BJ (cell line): ENCODE data around the gene VTI1A. TPM values are rescaled to one million over a fixed set of nuclear protein-coding genes. Genes with fewer than 3 reads are reported as not detected.
A peak's percentile ranks its signal among the peaks of the same experiment; 100 is the strongest.

Experiments used
- CTCF ChIA-PET: fragments of 350-600 bp; formaldehyde crosslinking; extraction: SDS; loops from one replicate; lab custom pipeline; 2021; ENCODE audit warnings: antibody characterized with exemption, inconsistent platforms; lab: Yijun Ruan, JAX
- POLR2A ChIA-PET: fragments of 300-600 bp; sonication (Branson Sonifier 250); formaldehyde crosslinking; extraction: SDS; loops from one replicate; lab custom pipeline; 2021; ENCODE audit warnings: antibody characterized with exemption; lab: Charles Lee
- DNase-seq: peaks from one replicate; pipeline ENCODE4 v3.0.0-alpha.2; 2011; ENCODE audit warnings: low read depth
- H3K27me3 ChIP-seq: 2 replicates; pipeline ENCODE4 v1.6.0; 2011; ENCODE audit warnings: low read length; ENCODE audit not compliant: control insufficient read depth, insufficient read depth
- H3K36me3 ChIP-seq: 2 replicates; pipeline ENCODE4 v1.5.1; 2011; ENCODE audit warnings: low read length; ENCODE audit not compliant: control insufficient read depth, insufficient read depth
- H3K4me3 ChIP-seq: 2 replicates; pipeline ENCODE4 v1.5.1; 2011; ENCODE audit warnings: low read depth, mild to moderate bottlenecking, control low read depth, low read length
- CTCF ChIP-seq: IDR thresholded peaks from 2 replicates; pipeline ENCODE4 v1.5.1; 2011; ENCODE audit warnings: low read depth, mild to moderate bottlenecking, control low read depth, inconsistent platforms, low read length, moderate library complexity; ENCODE audit not compliant: insufficient read depth
- polyA plus RNA-seq: library from polyadenylated mRNA; depleted of rRNA; stranded (reverse); fragments of >200 nt; gene quantifications from 2 replicates; pipeline ENCODE4 v1.2.3, GENCODE V29; 2011

VTI1A gene
- polyA plus RNA-seq, 1 experiment, result 13.4 TPM

DNA sequence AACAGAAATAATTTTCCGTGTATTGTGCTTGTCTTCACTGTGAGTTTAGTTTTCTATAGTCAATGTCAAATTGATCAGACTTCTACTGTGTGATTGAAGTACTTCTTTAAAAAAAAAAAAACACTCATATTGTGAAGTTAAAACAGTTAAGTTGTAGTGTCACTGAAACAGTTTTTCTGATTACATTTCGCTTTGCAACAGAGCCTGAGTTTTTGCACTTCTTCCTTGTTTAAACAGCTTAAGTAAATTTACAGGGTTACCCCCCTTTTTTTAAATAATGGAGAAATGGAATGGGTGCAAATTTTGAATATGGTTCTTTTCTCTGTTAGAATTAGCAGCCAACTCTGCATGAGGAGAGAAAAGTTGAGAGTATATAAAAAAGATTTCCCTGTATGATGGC lies 117.3 kb downstream of the VTI1A start:
- ChIA-PET CTCF (interaction anchor here (0.6 to 2.2 kb wide), 4 partner anchors 37 to 890 kb away, joined by 3 to 7 read pairs (median 3); no protein-coding TSS in a partner anchor), POLR2A (no interaction called here)
- Histone ChIP-seq H3K36me3 (no peaks in the 10 kb centered on the region), H3K27me3 (no peaks in the 10 kb centered on the region), H3K4me3 (no peak overlapping the region)
- DNase-seq, result no peak
- TF ChIP-seq CTCF, result no peak

GRCh38 chr10:112565434-112566053 lies 118.5 kb downstream of the VTI1A start:
- no peak for DNase-seq
- ChIA-PET CTCF (interaction anchor here (0.7 to 2.2 kb wide), 4 partner anchors 9 to 820 kb away, joined by 3 to 7 read pairs (median 4); no protein-coding TSS in a partner anchor), POLR2A (no interaction called here)
- Histone ChIP-seq H3K36me3 (no peaks in the 10 kb centered on the region), H3K27me3 (no peaks in the 10 kb centered on the region), H3K4me3 (no peak overlapping the region)
- TF ChIP-seq CTCF, result peak; percentile 65

- POLR2A ChIA-PET, result no interaction called here
- Histone ChIP-seq H3K27me3 (no peaks in the 10 kb centered on the region), H3K4me3 (no peak overlapping the region), H3K36me3 (no peaks in the 10 kb centered on the region)
- CTCF ChIA-PET, result interaction anchor here (0.5 kb wide), 1 partner anchor 29 kb away, joined by 3 read pairs; no protein-coding TSS in a partner anchor
- no peak for TF ChIP-seq CTCF
- no peak for DNase-seq
These were observed 123.6 kb downstream of the VTI1A start for GRCh38 chr10:112570585-112570984.

- ChIA-PET CTCF (no interaction called here), POLR2A (no interaction called here)
- DNase-seq, result no peak
- no peaks in the 10 kb centered on the region for H3K27me3 ChIP-seq
- no peak overlapping the region for H3K4me3 ChIP-seq
- no peaks in the 10 kb centered on the region for H3K36me3 ChIP-seq
- TF ChIP-seq CTCF, result no peak
These were observed 132.6 kb downstream of the VTI1A start for GRCh38 chr10:112579578-112579977.

DNA sequence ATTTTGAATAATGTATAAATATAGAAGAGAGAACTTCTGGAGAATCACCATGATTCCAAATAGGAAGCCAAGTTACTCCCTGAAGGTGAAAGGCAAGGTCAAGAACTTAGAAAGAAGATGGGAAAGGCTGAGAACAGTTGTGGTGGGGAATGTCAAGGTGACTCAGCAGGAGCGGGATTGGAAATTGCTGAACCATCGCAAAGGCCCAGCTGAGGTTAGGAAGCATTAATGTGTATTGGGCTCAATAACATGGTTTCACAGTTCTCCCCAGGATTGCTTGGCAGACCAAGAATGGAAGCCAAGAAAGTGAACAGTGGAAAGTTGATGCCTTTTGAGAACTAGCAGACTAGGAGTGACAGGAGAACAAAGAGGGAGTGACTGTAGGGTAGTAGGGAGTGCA lies 133.3 kb downstream of the VTI1A start:
- Histone ChIP-seq H3K4me3 (no peak overlapping the region), H3K27me3 (no peaks in the 10 kb centered on the region), H3K36me3 (no peaks in the 10 kb centered on the region)
- POLR2A ChIA-PET, result no interaction called here
- CTCF ChIA-PET, result no interaction called here
- TF ChIP-seq CTCF, result no peak
- no peak for DNase-seq
